PC-3 (cell line): ENCODE results near the gene EPC2. TPM values are rescaled to one million over a fixed set of nuclear protein-coding genes. Genes with fewer than 3 reads are reported as not detected.

Experiments used
- ATAC-seq: fragments of 200-7000 bp; cut with Tn5 transposase; 2 replicates; pipeline ENCODE4 v1.9.1; 2020; ENCODE audit warnings: mild to moderate bottlenecking, moderate library complexity
- BruUV-seq: library from RNA; stranded (reverse); fragments of 400-500 nt; replicated peaks from 2 replicates; lab custom pipeline; 2021; lab: Mats Ljungman, UMichigan
- CTCF ChIA-PET: fragments of 300-600 bp; sonication (Branson Sonifier 250); formaldehyde crosslinking; loops from one replicate; lab custom pipeline; 2022; ENCODE audit warnings: antibody characterized with exemption; lab: Charles Lee
- POLR2A ChIA-PET: fragments of 300-600 bp; sonication (Branson Sonifier 250); formaldehyde crosslinking; loops from one replicate; lab custom pipeline; 2022; ENCODE audit warnings: antibody characterized with exemption; ENCODE audit not compliant: unreplicated experiment; lab: Charles Lee
- DNase-seq: peaks from one replicate; pipeline ENCODE4 v3.0.0-alpha.2; 2015
- H2AFZ ChIP-seq: fragments of 300-600 bp; sonication (generic); 2 replicates; pipeline ENCODE4 v1.6.0; 2016; ENCODE audit warnings: antibody characterized with exemption, low read length
- H3F3A ChIP-seq: fragments of 300-600 bp; sonication (generic); one replicate; pipeline ENCODE4 v1.6.0; 2017; ENCODE audit warnings: antibody characterized with exemption, low read length, control low read depth, mild to moderate bottlenecking; ENCODE audit not compliant: unreplicated experiment
- H3K27ac ChIP-seq: fragments of 300-600 bp; sonication (generic); 2 replicates; pipeline ENCODE4 v1.5.1; 2016; ENCODE audit warnings: mild to moderate bottlenecking, low read length
- H3K27me3 ChIP-seq: fragments of 300-600 bp; sonication (generic); 2 replicates; pipeline ENCODE4 v1.6.1; 2016; ENCODE audit warnings: low read length, mixed read lengths
- H3K36me3 ChIP-seq: fragments of 300-600 bp; sonication (generic); 2 replicates; pipeline ENCODE4 v1.6.1; 2016; ENCODE audit warnings: low read depth, mixed run types, low read length, mixed read lengths
- H3K4me1 ChIP-seq: fragments of 300-600 bp; sonication (generic); 2 replicates; pipeline ENCODE4 v1.5.1; 2016; ENCODE audit warnings: low read length; ENCODE audit not compliant: insufficient read depth
- H3K4me2 ChIP-seq: fragments of 300-600 bp; sonication (generic); 2 replicates; pipeline ENCODE4 v1.6.0; 2016; ENCODE audit warnings: low read length
- H3K4me3 ChIP-seq: fragments of 300-600 bp; sonication (generic); 2 replicates; pipeline ENCODE4 v1.5.1; 2016; ENCODE audit warnings: mild to moderate bottlenecking, low read length, mixed read lengths
- H3K79me2 ChIP-seq: fragments of 300-600 bp; sonication (generic); 2 replicates; pipeline ENCODE4 v1.6.1; 2017; ENCODE audit warnings: low read length, mixed read lengths
- H3K9ac ChIP-seq: fragments of 300-600 bp; sonication (generic); 2 replicates; pipeline ENCODE4 v1.6.0; 2016; ENCODE audit warnings: mild to moderate bottlenecking, low read length
- H3K9me2 ChIP-seq: fragments of 300-600 bp; sonication (generic); replicated peaks from 2 replicates; pipeline ENCODE4 v1.6.1; 2016; ENCODE audit warnings: mixed run types, low read length, mixed read lengths
- H3K9me3 ChIP-seq: fragments of 300-600 bp; sonication (generic); 2 replicates; pipeline ENCODE4 v1.6.1; 2016; ENCODE audit warnings: low read length, mixed read lengths
- H4K20me1 ChIP-seq: fragments of 300-600 bp; sonication (generic); 2 replicates; pipeline ENCODE4 v1.6.1; 2016; ENCODE audit warnings: low read length, mixed read lengths
- EZH2 ChIP-seq: fragments of 300-600 bp; sonication (generic); IDR thresholded peaks from one replicate; pipeline ENCODE4 v1.6.1; 2017; ENCODE audit warnings: antibody characterized with exemption, mild to moderate bottlenecking, low read length; ENCODE audit not compliant: unreplicated experiment
- EZH2phosphoT487 ChIP-seq: fragments of 300-600 bp; sonication (generic); IDR thresholded peaks from 2 replicates; pipeline ENCODE4 v1.6.1; 2018; ENCODE audit warnings: mild to moderate bottlenecking, antibody characterized with exemption, low read length, borderline replicate concordance
- intact Hi-C: fragments of 100-400 bp; cut with micrococcal nuclease; formaldehyde crosslinking; loops from 2 replicates; pipeline ENCODE4 v1.9.0; 2023
- total RNA-seq: library from RNA; depleted of rRNA; stranded (reverse); fragments of >200 nt; gene quantifications from 2 replicates; pipeline ENCODE4 v1.2.3, GENCODE V29; 2014
- TF ChIP-seq, protein P1 (sequence below): fragments of 300-600 bp; sonication (generic); conservative IDR thresholded peaks from 2 replicates; pipeline ENCODE4 v1.5.1; 2017; ENCODE audit warnings: antibody characterized with exemption, low read depth, mild to moderate bottlenecking, low read length

The EPC2 gene
- total RNA-seq, 1 experiment from 2014 or later: 20.6 TPM

GRCh38 chr2:148614014-148614321, 30.6 kb upstream of the EPC2 start:
- CTCF ChIA-PET: no interaction called here
- Histone ChIP-seq H3K4me2 (peak overlapping the region; percentile 60), H3K36me3 (no peaks in the 10 kb centered on the region), H3K4me1 (peaks cover 24% of the 10 kb centered on the region), H3K9ac (no peak overlapping the region), H3F3A (no peaks in the 10 kb centered on the region), H4K20me1 (no peaks in the 10 kb centered on the region), H3K9me3 (no peaks in the 10 kb centered on the region), H3K4me3 (no peak overlapping the region), H3K9me2 (no peaks in the 10 kb centered on the region), H3K79me2 (no peaks in the 10 kb centered on the region), H3K27me3 (no peaks in the 10 kb centered on the region), H3K27ac (peak overlapping the region; percentile 41), H2AFZ (peak overlapping the region; percentile 56; the same call in 1 of the 2 replicates)
- no peak for TF ChIP-seq EZH2
- no peak for TF ChIP-seq EZH2phosphoT487
- TF ChIP-seq, protein P1, sequence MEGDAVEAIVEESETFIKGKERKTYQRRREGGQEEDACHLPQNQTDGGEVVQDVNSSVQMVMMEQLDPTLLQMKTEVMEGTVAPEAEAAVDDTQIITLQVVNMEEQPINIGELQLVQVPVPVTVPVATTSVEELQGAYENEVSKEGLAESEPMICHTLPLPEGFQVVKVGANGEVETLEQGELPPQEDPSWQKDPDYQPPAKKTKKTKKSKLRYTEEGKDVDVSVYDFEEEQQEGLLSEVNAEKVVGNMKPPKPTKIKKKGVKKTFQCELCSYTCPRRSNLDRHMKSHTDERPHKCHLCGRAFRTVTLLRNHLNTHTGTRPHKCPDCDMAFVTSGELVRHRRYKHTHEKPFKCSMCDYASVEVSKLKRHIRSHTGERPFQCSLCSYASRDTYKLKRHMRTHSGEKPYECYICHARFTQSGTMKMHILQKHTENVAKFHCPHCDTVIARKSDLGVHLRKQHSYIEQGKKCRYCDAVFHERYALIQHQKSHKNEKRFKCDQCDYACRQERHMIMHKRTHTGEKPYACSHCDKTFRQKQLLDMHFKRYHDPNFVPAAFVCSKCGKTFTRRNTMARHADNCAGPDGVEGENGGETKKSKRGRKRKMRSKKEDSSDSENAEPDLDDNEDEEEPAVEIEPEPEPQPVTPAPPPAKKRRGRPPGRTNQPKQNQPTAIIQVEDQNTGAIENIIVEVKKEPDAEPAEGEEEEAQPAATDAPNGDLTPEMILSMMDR: no peak
- no TSS peak for BruUV-seq
- POLR2A ChIA-PET: no interaction called here
- no peak; the same call in 1 of the 2 replicates for ATAC-seq
- peak; percentile 22 for DNase-seq
- intact Hi-C loops: no loop called here

GRCh38 chr2:148614322-148615049, 30.1 kb upstream of the EPC2 start:
- Histone ChIP-seq H3K9me2 (no peaks in the 10 kb centered on the region), H3K4me1 (peaks cover 24% of the 10 kb centered on the region), H3K9me3 (no peaks in the 10 kb centered on the region), H3F3A (no peaks in the 10 kb centered on the region), H4K20me1 (no peaks in the 10 kb centered on the region), H3K4me3 (no peak overlapping the region; the same call in 1 of the 2 replicates), H3K79me2 (no peaks in the 10 kb centered on the region), H3K27me3 (no peaks in the 10 kb centered on the region), H3K36me3 (no peaks in the 10 kb centered on the region), H3K27ac (peak overlapping the region; percentile 41), H3K9ac (no peak overlapping the region), H3K4me2 (peak overlapping the region; percentile 60), H2AFZ (peak overlapping the region; percentile 56)
- TF ChIP-seq EZH2phosphoT487 (no peak), EZH2 (no peak)
- TF ChIP-seq, protein P1: no peak
- TSS peak; percentile 69 for BruUV-seq
- intact Hi-C loops: no loop called here
- POLR2A ChIA-PET: interaction anchor here (0.6 kb wide), 2 partner anchors 24 to 157 kb away, joined by 3 to 6 read pairs; no protein-coding TSS in a partner anchor
- DNase-seq (peak; percentile 94), ATAC-seq (peak; percentile 84)
- CTCF ChIA-PET: interaction anchor here (0.7 kb wide), 1 partner anchor 885 kb away, joined by 3 read pairs; no protein-coding TSS in a partner anchor

DNA sequence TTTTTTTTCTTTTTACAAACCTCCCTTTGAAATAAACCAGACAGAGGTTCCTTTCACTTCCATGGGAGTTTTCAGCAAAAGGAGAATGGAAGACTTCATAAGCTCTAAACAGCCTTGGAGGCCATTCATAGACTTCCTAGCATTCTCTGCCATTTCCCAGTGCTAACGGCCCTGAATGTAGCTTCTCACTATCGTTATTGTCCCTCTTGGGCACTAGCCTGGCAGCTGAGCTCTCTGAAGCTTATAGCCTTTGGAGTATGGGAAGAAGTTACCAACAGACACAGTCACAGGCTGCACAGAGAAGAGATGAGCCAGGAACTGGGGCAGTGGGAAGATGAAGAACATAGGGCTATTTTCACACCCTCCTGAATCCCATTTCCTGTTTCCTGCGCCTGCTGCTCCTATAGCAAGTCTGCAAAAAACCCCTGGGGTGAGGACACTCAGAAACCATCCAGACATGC, 29.1 kb upstream of the EPC2 start:
- Histone ChIP-seq H3K27me3 (no peaks in the 10 kb centered on the region), H3K4me1 (peaks cover 24% of the 10 kb centered on the region), H2AFZ (no peak overlapping the region), H4K20me1 (no peaks in the 10 kb centered on the region), H3F3A (no peaks in the 10 kb centered on the region), H3K36me3 (no peaks in the 10 kb centered on the region), H3K79me2 (no peaks in the 10 kb centered on the region), H3K4me3 (no peak overlapping the region), H3K9ac (no peak overlapping the region), H3K27ac (no peak overlapping the region), H3K9me2 (no peaks in the 10 kb centered on the region), H3K4me2 (peak overlapping the region; percentile 60; the same call in 1 of the 2 replicates), H3K9me3 (no peaks in the 10 kb centered on the region)
- POLR2A ChIA-PET: interaction anchor here (0.6 kb wide), 2 partner anchors 25 to 158 kb away, joined by 3 read pairs; no protein-coding TSS in a partner anchor
- CTCF ChIA-PET: interaction anchor here (0.7 kb wide), 1 partner anchor 884 kb away, joined by 3 read pairs; no protein-coding TSS in a partner anchor
- no peak for ATAC-seq
- intact Hi-C loops: no loop called here
- no TSS peak for BruUV-seq
- no peak for DNase-seq
- no peak for TF ChIP-seq EZH2phosphoT487
- no peak for TF ChIP-seq EZH2
- TF ChIP-seq, protein P1: no peak
